Suprapubic skin (tissue), 4 donors: ENCODE measurements around the gene DDX1. TPM values are rescaled to one million over a fixed set of nuclear protein-coding genes. Genes with fewer than 3 reads are reported as not detected.

Experiments used
- DNase-seq, 2 donors: peaks; one replicate each; pipeline ENCODE4 v3.0.0-alpha.2; 2019; ENCODE audit warnings: low spot score in 2 of 2
- H3K27ac ChIP-seq: fragments of 200-600 bp; sonication (generic); one replicate; pipeline ENCODE4 v1.5.1; 2019
- H3K27me3 ChIP-seq: fragments of 200-600 bp; sonication (generic); one replicate; pipeline ENCODE4 v1.5.1; 2019
- H3K36me3 ChIP-seq: fragments of 200-600 bp; sonication (generic); one replicate; pipeline ENCODE4 v1.5.1; 2019
- H3K4me1 ChIP-seq: fragments of 200-600 bp; sonication (generic); one replicate; pipeline ENCODE4 v1.5.1; 2019
- H3K4me3 ChIP-seq: fragments of 200-600 bp; sonication (generic); one replicate; pipeline ENCODE4 v1.5.1; 2019; ENCODE audit warnings: mild to moderate bottlenecking
- H3K9me3 ChIP-seq: fragments of 200-600 bp; sonication (generic); one replicate; pipeline ENCODE4 v1.5.1; 2019
- EP300 ChIP-seq: sonication (generic); formaldehyde crosslinking; IDR thresholded peaks from one replicate; pipeline ENCODE4 v1.6.1; 2017; ENCODE audit warnings: antibody characterized with exemption
- POLR2A ChIP-seq, 2 donors: fragments of 450-650 bp; IDR thresholded peaks; one replicate each; pipeline ENCODE4 v1.6.1; 2017; ENCODE audit warnings: antibody characterized with exemption in 2 of 2, mild to moderate bottlenecking in 2 of 2, moderate library complexity in 2 of 2
- POLR2AphosphoS5 ChIP-seq, 3 donors: sonication (generic); formaldehyde crosslinking; IDR thresholded peaks; one replicate each; pipeline ENCODE4 v1.6.1; 2017; ENCODE audit warnings: antibody characterized with exemption in 3 of 3
- WGBS: methylation state at CpG from one replicate; pipeline ENCODE4 v1.1.5; 2018; 5-methylcytosine and 5-hydroxymethylcytosine counted together
- total RNA-seq, 4 donors: library from RNA; depleted of rRNA; stranded (reverse); fragments of >200 nt; gene quantifications; one replicate each; pipeline ENCODE4 v1.1.0, GENCODE V29; 2016
- TF ChIP-seq, protein P1 (sequence below), 2 donors: fragments of 200-600 bp in 1 of 2; fragments of 450-650 bp in 1 of 2; sonication (generic) in 1 of 2; IDR thresholded peaks; one replicate each; pipeline ENCODE4 v1.5.1; 2016 to 2019; ENCODE audit warnings: antibody characterized with exemption in 2 of 2, mild to moderate bottlenecking in 1 of 2, moderate library complexity in 1 of 2

The DDX1 gene
- total RNA-seq, 4 donors from 2014 or later, result 40.9 to 62.1 (median 51.8) TPM

DNA sequence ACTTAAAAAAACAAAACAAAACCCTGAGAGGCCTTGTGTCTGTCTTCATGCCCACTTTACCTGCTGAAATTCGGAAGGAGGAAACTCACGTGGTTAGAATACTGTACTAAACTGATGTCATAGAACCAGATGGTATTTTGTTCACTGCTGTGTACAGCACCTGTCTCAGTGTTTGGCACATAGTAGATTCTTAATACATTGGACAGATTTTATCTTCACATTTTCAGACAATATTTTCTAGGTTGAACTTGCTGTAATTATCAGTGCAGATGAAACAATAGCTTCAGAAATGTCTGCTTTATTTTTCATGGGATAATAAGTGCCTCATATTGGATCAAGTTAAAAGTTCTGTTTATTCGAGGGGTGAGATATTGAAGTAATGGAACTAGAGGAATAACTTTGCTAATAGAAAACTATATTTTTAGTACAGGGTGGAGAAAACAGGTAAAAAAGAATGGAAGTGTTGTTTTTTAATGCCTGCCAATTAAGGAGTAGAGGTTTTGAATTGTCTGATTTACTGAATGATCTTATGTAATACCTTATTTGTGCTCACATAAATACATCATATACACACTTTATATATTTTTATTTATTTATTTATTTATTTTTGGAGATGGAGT is 23.7 kb downstream of the DDX1 start:
- no peaks in the 10 kb centered on the region for H3K4me1 ChIP-seq
- 86% methylated on average over 3 of the region's 3 CpGs for WGBS
- TF ChIP-seq EP300, result no peak
- TF ChIP-seq POLR2AphosphoS5 (IDR thresholded peaks at IDR 0.05), result no peak
- TF ChIP-seq, protein P1, sequence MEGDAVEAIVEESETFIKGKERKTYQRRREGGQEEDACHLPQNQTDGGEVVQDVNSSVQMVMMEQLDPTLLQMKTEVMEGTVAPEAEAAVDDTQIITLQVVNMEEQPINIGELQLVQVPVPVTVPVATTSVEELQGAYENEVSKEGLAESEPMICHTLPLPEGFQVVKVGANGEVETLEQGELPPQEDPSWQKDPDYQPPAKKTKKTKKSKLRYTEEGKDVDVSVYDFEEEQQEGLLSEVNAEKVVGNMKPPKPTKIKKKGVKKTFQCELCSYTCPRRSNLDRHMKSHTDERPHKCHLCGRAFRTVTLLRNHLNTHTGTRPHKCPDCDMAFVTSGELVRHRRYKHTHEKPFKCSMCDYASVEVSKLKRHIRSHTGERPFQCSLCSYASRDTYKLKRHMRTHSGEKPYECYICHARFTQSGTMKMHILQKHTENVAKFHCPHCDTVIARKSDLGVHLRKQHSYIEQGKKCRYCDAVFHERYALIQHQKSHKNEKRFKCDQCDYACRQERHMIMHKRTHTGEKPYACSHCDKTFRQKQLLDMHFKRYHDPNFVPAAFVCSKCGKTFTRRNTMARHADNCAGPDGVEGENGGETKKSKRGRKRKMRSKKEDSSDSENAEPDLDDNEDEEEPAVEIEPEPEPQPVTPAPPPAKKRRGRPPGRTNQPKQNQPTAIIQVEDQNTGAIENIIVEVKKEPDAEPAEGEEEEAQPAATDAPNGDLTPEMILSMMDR (IDR thresholded peaks at IDR 0.05), result no peak
- no peak for TF ChIP-seq POLR2A (IDR thresholded peaks at IDR 0.05)
- H3K9me3 ChIP-seq, result no peaks in the 10 kb centered on the region
- H3K36me3 ChIP-seq, result peaks cover 48% of the 10 kb centered on the region
- H3K27ac ChIP-seq, result no peak overlapping the region
- H3K4me3 ChIP-seq, result no peak overlapping the region
- H3K27me3 ChIP-seq, result no peaks in the 10 kb centered on the region
- no peak for DNase-seq

DNA sequence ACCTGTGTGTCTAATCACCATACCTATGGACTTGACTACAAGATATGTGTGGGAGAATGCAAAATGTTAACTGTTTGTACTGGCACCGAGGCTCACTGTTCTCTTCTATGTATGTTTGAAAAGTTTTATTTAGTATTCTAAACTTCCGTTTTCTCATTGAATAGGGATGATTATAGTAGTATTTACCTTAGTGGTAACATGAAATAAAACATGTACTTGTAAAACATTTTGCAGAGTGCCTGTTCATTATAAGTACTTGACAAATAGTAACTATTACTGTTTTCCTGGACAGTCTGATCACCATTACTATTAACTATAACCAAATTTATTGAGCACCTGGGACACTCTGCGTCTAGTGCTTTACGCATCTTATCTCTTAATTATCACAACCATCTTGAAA is 24.8 kb downstream of the DDX1 start:
- H3K27me3 ChIP-seq, result no peaks in the 10 kb centered on the region
- H3K4me1 ChIP-seq, result no peaks in the 10 kb centered on the region
- H3K36me3 ChIP-seq, result peaks cover 57% of the 10 kb centered on the region
- TF ChIP-seq POLR2A (IDR thresholded peaks at IDR 0.05), result no peak
- TF ChIP-seq, protein P1 (IDR thresholded peaks at IDR 0.05), result no peak
- TF ChIP-seq POLR2AphosphoS5 (IDR thresholded peaks at IDR 0.05), result no peak
- no peak for TF ChIP-seq EP300
- DNase-seq, result no peak
- no peaks in the 10 kb centered on the region for H3K9me3 ChIP-seq
- WGBS, result 95% methylated on average over 4 of the region's 4 CpGs
- H3K4me3 ChIP-seq, result no peak overlapping the region
- no peak overlapping the region for H3K27ac ChIP-seq

DNA sequence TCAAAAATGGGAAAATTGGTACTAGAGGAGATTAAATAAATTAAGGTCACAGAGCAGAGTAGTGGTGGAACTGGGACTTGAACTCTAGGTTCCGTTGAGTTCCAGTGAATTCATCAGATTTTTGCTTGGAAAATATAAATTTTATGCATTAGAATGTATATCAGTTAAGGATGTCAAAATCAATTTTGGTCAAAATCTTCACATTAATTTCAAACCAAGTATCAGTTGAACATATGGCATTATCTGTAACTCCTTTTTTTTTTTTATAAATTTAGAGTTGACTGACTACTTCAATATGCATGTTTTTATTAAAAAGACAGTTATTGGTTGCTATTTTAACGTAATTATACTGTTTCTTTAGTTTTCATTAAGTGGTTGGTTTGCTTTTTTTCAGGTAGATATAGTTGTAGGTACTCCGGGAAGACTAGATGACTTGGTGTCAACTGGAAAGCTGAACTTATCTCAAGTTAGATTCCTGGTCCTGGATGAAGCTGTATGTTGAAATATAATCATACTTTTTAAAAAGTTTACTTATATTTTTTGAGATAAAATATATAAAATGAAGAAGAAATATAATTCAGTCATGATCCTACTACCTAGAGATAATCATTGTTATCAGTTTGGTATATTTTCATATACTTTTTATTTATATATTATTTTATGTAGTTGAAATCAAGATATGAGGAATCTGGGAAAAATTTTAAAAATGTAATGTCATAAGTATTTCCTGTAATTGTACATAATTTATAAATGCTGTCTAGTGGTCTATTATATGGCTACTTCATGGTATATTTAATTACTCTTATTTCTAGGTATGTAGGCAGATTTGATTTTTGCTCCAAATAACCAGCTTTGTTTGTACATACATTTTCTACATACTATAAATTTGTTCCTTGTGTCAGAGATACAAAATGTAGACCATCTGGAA is 25.4 kb downstream of the DDX1 start:
- 95% methylated on average over 3 of the region's 3 CpGs for WGBS
- Histone ChIP-seq H3K4me1 (no peaks in the 10 kb centered on the region), H3K36me3 (peaks cover 63% of the 10 kb centered on the region), H3K27ac (no peak overlapping the region), H3K9me3 (no peaks in the 10 kb centered on the region), H3K4me3 (no peak overlapping the region), H3K27me3 (no peaks in the 10 kb centered on the region)
- TF ChIP-seq, protein P1 (IDR thresholded peaks at IDR 0.05), result no peak
- TF ChIP-seq EP300, result no peak
- TF ChIP-seq POLR2AphosphoS5 (IDR thresholded peaks at IDR 0.05), result no peak
- no peak for TF ChIP-seq POLR2A (IDR thresholded peaks at IDR 0.05)
- no peak for DNase-seq

DNA sequence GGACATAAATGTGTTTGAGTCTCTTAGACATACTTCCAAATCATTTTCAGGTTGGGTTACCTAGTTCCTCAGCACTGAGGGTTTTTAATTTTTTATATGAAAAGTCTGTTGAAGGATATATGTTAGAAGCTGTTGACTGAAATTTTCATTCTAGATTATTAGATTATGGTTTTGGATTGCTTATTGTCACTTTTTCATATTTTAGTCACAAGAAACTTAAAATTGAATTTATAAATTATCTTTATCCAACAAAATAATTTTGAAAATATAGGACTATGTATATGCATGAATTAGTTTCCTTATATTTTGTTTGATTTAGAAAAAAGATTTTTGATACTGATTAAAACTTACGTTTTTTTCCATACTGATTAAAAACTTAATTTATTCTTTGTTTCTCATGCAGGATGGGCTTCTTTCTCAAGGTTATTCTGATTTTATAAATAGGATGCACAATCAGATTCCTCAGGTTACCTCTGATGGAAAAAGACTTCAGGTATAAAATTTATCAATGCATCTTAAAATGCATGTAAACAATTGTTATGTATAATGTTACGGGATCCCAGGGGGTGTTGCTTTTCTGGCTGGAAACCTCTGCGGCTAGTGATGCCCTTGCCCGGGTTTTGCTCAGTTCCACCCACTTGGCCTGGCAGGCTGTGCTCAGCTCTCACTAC is 26.2 kb downstream of the DDX1 start:
- Histone ChIP-seq H3K27ac (no peak overlapping the region), H3K27me3 (no peaks in the 10 kb centered on the region), H3K9me3 (no peaks in the 10 kb centered on the region), H3K4me1 (no peaks in the 10 kb centered on the region), H3K4me3 (no peak overlapping the region), H3K36me3 (peaks cover 70% of the 10 kb centered on the region)
- TF ChIP-seq EP300 (no peak), POLR2A (IDR thresholded peaks at IDR 0.05) (no peak), POLR2AphosphoS5 (IDR thresholded peaks at IDR 0.05) (no peak)
- TF ChIP-seq, protein P1 (IDR thresholded peaks at IDR 0.05), result no peak
- no peak for DNase-seq
- 87% methylated on average over 4 of the region's 4 CpGs for WGBS

DNA sequence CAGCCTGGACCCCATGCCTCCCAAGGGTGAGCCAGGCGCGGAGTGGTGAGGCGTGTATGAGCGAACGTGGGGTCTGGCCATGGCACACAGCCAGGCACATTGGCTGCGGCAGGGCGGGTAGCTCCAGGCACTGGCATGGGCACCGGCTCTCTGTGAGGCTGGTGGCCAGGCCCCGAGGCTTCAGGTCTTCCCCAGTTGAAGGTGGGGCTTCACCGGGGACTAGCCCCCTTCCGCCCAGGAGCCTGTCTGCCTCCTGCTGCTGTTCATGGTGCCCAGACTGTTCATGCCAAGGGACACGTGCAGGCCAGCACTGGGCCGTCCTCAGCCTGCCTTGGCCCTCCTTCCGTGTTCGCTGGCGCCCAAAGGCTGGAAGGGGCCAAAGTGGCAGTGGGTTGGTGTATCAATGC is 26.8 kb downstream of the DDX1 start:
- no peak for DNase-seq
- Histone ChIP-seq H3K4me3 (no peak overlapping the region), H3K27me3 (no peaks in the 10 kb centered on the region), H3K27ac (no peak overlapping the region), H3K36me3 (peaks cover 71% of the 10 kb centered on the region), H3K4me1 (no peaks in the 10 kb centered on the region), H3K9me3 (no peaks in the 10 kb centered on the region)
- no peak for TF ChIP-seq POLR2A (IDR thresholded peaks at IDR 0.05)
- TF ChIP-seq, protein P1 (IDR thresholded peaks at IDR 0.05), result no peak
- no peak for TF ChIP-seq POLR2AphosphoS5 (IDR thresholded peaks at IDR 0.05)
- no peak for TF ChIP-seq EP300
- 89% methylated on average over 8 of the region's 16 CpGs for WGBS
